GM23338 (cell line): ENCODE data around the gene TMEM63A. TPM values are rescaled to one million over a fixed set of nuclear protein-coding genes. Genes with fewer than 3 reads are reported as not detected.

Experiments used
- ATAC-seq: fragments of 200-7000 bp; cut with Tn5 transposase; 3 replicates; pipeline ENCODE4 v1.9.1; 2020
- DNase-seq: peaks from one replicate; pipeline ENCODE4 v3.0.0-alpha.2; 2015; ENCODE audit warnings: low spot score
- H2AFZ ChIP-seq: fragments of 200-600 bp; sonication (generic); 2 replicates; pipeline ENCODE4 v1.8.0; 2016; ENCODE audit warnings: antibody characterized with exemption, mild to moderate bottlenecking, moderate library complexity
- H3F3A ChIP-seq: fragments of 200-600 bp; sonication (generic); replicated peaks from 2 replicates; pipeline ENCODE4 v1.8.0; 2017; ENCODE audit warnings: antibody characterized with exemption, mixed run types, low read depth
- H3K27ac ChIP-seq: fragments of 200-600 bp; sonication (generic); 2 replicates; pipeline ENCODE4 v1.6.1; 2016; ENCODE audit warnings: low read depth
- H3K27me3 ChIP-seq: fragments of 200-600 bp; sonication (generic); 2 replicates; pipeline ENCODE4 v1.8.0; 2016; ENCODE audit warnings: mild to moderate bottlenecking, mixed run types, moderate library complexity; ENCODE audit not compliant: insufficient read depth
- H3K36me3 ChIP-seq: fragments of 200-600 bp; sonication (generic); 2 replicates; pipeline ENCODE4 v1.8.0; 2016; ENCODE audit warnings: mild to moderate bottlenecking; ENCODE audit not compliant: insufficient read depth
- H3K4me1 ChIP-seq: fragments of 200-600 bp; sonication (generic); 2 replicates; pipeline ENCODE4 v1.8.0; 2016; ENCODE audit warnings: mild to moderate bottlenecking, moderate library complexity; ENCODE audit not compliant: insufficient read depth
- H3K4me2 ChIP-seq: fragments of 200-600 bp; sonication (generic); 2 replicates; pipeline ENCODE4 v1.7.1; 2017; ENCODE audit warnings: mixed run types
- H3K4me3 ChIP-seq: fragments of 200-600 bp; sonication (generic); 2 replicates; pipeline ENCODE4 v1.6.1; 2016; ENCODE audit warnings: mixed run types
- H3K79me2 ChIP-seq: fragments of 200-600 bp; sonication (generic); replicated peaks from 2 replicates; pipeline ENCODE4 v1.8.0; 2017; ENCODE audit warnings: mild to moderate bottlenecking; ENCODE audit not compliant: insufficient read depth
- H3K9me2 ChIP-seq: fragments of 200-600 bp; sonication (generic); 2 replicates; pipeline ENCODE4 v1.8.0; 2017; ENCODE audit not compliant: insufficient read depth
- H4K20me1 ChIP-seq: fragments of 200-600 bp; sonication (generic); replicated peaks from 2 replicates; pipeline ENCODE4 v1.8.0; 2017; ENCODE audit warnings: mild to moderate bottlenecking; ENCODE audit not compliant: insufficient read depth
- H3K27ac Mint-ChIP-seq: 2 replicates; pipeline ENCODE4 v1.8.0; 2020; ENCODE audit warnings: inconsistent platforms, mild to moderate bottlenecking, moderate library complexity, mixed read lengths
- H3K27me3 Mint-ChIP-seq: 3 replicates; pipeline ENCODE4 v1.8.0; 2022; ENCODE audit warnings: low read depth, mild to moderate bottlenecking, moderate library complexity, mixed read lengths, inconsistent platforms; ENCODE audit not compliant: insufficient read depth, poor library complexity
- H3K36me3 Mint-ChIP-seq: 3 replicates; pipeline ENCODE4 v1.8.0; 2021; ENCODE audit warnings: low read depth, mild to moderate bottlenecking, inconsistent platforms, moderate library complexity, mixed read lengths
- H3K4me1 Mint-ChIP-seq: 3 replicates; pipeline ENCODE4 v1.8.0; 2020; ENCODE audit warnings: mild to moderate bottlenecking, inconsistent platforms, mixed read lengths
- H3K4me3 Mint-ChIP-seq: 3 replicates; pipeline ENCODE4 v1.8.0; 2021; ENCODE audit warnings: moderate library complexity, mild to moderate bottlenecking, inconsistent platforms, mixed read lengths
- H3K9me3 Mint-ChIP-seq: 3 replicates; pipeline ENCODE4 v1.8.0; 2020; ENCODE audit warnings: moderate library complexity, mild to moderate bottlenecking, inconsistent platforms, mixed read lengths
- CREB1 ChIP-seq: fragments of 250-450 bp; sonication (Bioruptor Pico); IDR thresholded peaks from 2 replicates; pipeline ENCODE4 v1.5.0; 2020; ENCODE audit warnings: low read depth, mild to moderate bottlenecking, moderate library complexity
- EZH2 ChIP-seq: fragments of 200-600 bp; sonication (generic); IDR thresholded peaks from one replicate; pipeline ENCODE4 v1.8.0; 2017; ENCODE audit warnings: antibody characterized with exemption, mild to moderate bottlenecking, low read depth; ENCODE audit not compliant: unreplicated experiment
- JUNB ChIP-seq: IDR thresholded peaks from one replicate; pipeline ENCODE4 v1.6.1; 2016; ENCODE audit warnings: antibody characterized with exemption; ENCODE audit not compliant: unreplicated experiment
- NANOG ChIP-seq: IDR thresholded peaks from 2 replicates; pipeline ENCODE4 v1.6.1; 2016; ENCODE audit warnings: antibody characterized with exemption, borderline replicate concordance
- ZNF114 ChIP-seq: fragments of 250-450 bp; sonication (Bioruptor Pico); IDR thresholded peaks from 2 replicates; pipeline ENCODE4 v1.5.0; 2020; ENCODE audit warnings: mild to moderate bottlenecking, moderate library complexity
- ZNF331 ChIP-seq: fragments of 250-450 bp; sonication (Bioruptor Pico); IDR thresholded peaks from 2 replicates; pipeline ENCODE4 v1.5.0; 2020; ENCODE audit warnings: low read depth, mild to moderate bottlenecking, moderate library complexity
- polyA plus RNA-seq: library from polyadenylated mRNA; unstranded; fragments of >200 nt; fragmentation: Nextera tagmentation; extraction: Ambion mirVana; gene quantifications from 2 replicates; pipeline ENCODE4 v1.2.1, GENCODE V29; 2016
- total RNA-seq: library from RNA; depleted of rRNA; stranded (reverse); fragments of >200 nt; shearing (Covaris generic); gene quantifications from 2 replicates; pipeline ENCODE4 v1.2.3, GENCODE V29; 2014
- TF ChIP-seq, protein P1 (sequence below): IDR thresholded peaks from one replicate; pipeline ENCODE4 v1.6.1; 2018; ENCODE audit warnings: antibody characterized with exemption; ENCODE audit not compliant: unreplicated experiment
- TF ChIP-seq, protein P2 (sequence below), 2 experiments: fragments of 200-600 bp in 1 of 2; sonication (generic) in 1 of 2; conservative IDR thresholded peaks; 2 replicates each; pipeline versions ENCODE4 v1.5.1 to v1.6.1; 2016 to 2017; ENCODE audit warnings: antibody characterized with exemption in 2 of 2, low read depth in 2 of 2, mild to moderate bottlenecking in 2 of 2, moderate library complexity in 1 of 2
- TF ChIP-seq, protein P3 (sequence below): fragments of 250-450 bp; sonication (Bioruptor Pico); IDR thresholded peaks from 2 replicates; pipeline ENCODE4 v1.5.0; 2020; ENCODE audit warnings: mild to moderate bottlenecking, moderate library complexity

Gene TMEM63A
- total and polyA plus RNA-seq, 2 experiments from 2014 or later = 31.7 to 76.9 TPM

DNA sequence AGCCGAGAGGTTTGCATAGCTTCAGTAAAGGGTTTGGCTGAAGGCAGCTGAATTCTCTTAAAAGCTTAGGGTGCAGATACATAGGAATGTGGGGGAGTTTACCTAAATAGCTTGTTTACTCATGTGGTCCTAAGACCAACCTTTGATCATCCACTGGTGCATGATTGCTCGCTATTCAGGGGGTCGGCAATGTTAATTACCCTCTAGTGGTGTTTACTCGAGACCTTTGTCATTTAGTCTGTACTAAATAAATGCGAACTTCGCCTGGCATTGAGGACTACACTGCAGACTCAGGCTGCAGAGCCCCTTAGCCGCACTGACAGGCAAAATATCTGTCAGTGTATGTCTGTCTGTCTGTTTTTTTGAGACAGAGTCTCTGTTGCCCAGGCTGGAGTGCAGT is 31.8 kb downstream of the TMEM63A start:
- peaks cover 21% of the 10 kb centered on the region for H3K4me1 Mint-ChIP-seq
- H3K27ac ChIP-seq = no peak overlapping the region
- no peaks in the 10 kb centered on the region for H3K27me3 ChIP-seq
- H3K4me3 Mint-ChIP-seq = no peak overlapping the region; the same call in 2 of the 3 replicates
- H3K79me2 ChIP-seq = no peaks in the 10 kb centered on the region
- H3K36me3 ChIP-seq = peaks cover 42% of the 10 kb centered on the region
- no peak overlapping the region for H2AFZ ChIP-seq
- peak; percentile 33 for DNase-seq
- ATAC-seq = no peak
- peaks cover 80% of the 10 kb centered on the region for H3K36me3 Mint-ChIP-seq
- 0 out of 2 replicates have a peak, but pooled peaks have one; percentile 23 for TF ChIP-seq NANOG
- no peak for TF ChIP-seq CREB1 (CRISPR knock-in tag)
- TF ChIP-seq, protein P1, sequence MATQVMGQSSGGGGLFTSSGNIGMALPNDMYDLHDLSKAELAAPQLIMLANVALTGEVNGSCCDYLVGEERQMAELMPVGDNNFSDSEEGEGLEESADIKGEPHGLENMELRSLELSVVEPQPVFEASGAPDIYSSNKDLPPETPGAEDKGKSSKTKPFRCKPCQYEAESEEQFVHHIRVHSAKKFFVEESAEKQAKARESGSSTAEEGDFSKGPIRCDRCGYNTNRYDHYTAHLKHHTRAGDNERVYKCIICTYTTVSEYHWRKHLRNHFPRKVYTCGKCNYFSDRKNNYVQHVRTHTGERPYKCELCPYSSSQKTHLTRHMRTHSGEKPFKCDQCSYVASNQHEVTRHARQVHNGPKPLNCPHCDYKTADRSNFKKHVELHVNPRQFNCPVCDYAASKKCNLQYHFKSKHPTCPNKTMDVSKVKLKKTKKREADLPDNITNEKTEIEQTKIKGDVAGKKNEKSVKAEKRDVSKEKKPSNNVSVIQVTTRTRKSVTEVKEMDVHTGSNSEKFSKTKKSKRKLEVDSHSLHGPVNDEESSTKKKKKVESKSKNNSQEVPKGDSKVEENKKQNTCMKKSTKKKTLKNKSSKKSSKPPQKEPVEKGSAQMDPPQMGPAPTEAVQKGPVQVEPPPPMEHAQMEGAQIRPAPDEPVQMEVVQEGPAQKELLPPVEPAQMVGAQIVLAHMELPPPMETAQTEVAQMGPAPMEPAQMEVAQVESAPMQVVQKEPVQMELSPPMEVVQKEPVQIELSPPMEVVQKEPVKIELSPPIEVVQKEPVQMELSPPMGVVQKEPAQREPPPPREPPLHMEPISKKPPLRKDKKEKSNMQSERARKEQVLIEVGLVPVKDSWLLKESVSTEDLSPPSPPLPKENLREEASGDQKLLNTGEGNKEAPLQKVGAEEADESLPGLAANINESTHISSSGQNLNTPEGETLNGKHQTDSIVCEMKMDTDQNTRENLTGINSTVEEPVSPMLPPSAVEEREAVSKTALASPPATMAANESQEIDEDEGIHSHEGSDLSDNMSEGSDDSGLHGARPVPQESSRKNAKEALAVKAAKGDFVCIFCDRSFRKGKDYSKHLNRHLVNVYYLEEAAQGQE = no peak
- no peaks in the 10 kb centered on the region for H3K9me2 ChIP-seq
- no peak overlapping the region for H3K4me3 ChIP-seq
- peaks cover 19% of the 10 kb centered on the region for H3K9me3 Mint-ChIP-seq
- H4K20me1 ChIP-seq = no peaks in the 10 kb centered on the region; the same call in 1 of the 2 replicates
- H3K4me1 ChIP-seq = peaks cover 3% of the 10 kb centered on the region
- no peak overlapping the region for H3K4me2 ChIP-seq
- H3K27ac Mint-ChIP-seq = no peak overlapping the region
- H3K27me3 Mint-ChIP-seq = peaks cover 15% of the 10 kb centered on the region
- peaks cover 17% of the 10 kb centered on the region for H3F3A ChIP-seq

DNA sequence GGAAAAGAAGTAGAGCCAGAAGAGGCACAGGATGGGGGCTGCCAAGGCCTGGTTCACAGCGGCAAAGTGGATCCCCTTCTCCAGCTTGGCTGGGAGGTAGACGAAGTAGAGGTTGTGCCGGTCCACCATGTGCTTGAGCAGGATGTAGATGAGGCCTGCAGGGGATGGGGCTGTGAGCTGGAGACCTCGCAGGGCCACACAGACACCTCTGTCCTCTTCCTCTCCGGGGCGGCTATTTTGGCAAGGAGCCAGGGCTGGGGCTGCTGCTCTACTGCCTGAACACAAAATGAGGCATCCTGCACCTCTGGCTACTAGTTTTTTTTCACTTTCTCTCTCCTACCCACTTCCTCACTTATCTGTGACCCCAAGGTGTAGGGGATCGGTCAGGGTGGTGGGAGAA is 32.3 kb downstream of the TMEM63A start:
- no peak overlapping the region for H3K27ac ChIP-seq
- no peak overlapping the region for H3K4me2 ChIP-seq
- Mint-ChIP-seq H3K4me3 (no peak overlapping the region; the same call in 2 of the 3 replicates), H3K36me3 (peaks cover 79% of the 10 kb centered on the region), H3K27me3 (peaks cover 15% of the 10 kb centered on the region), H3K9me3 (peaks cover 19% of the 10 kb centered on the region), H3K27ac (no peak overlapping the region), H3K4me1 (peaks cover 22% of the 10 kb centered on the region)
- H3K4me3 ChIP-seq = no peak overlapping the region
- no peak for DNase-seq
- no peak for ATAC-seq
- H3K36me3 ChIP-seq = peaks cover 37% of the 10 kb centered on the region
- no peaks in the 10 kb centered on the region; the same call in 1 of the 2 replicates for H4K20me1 ChIP-seq
- peaks cover 5% of the 10 kb centered on the region for H3K4me1 ChIP-seq
- H2AFZ ChIP-seq = no peak overlapping the region
- H3F3A ChIP-seq = peaks cover 17% of the 10 kb centered on the region
- H3K79me2 ChIP-seq = no peaks in the 10 kb centered on the region
- H3K9me2 ChIP-seq = no peaks in the 10 kb centered on the region
- H3K27me3 ChIP-seq = no peaks in the 10 kb centered on the region
- TF ChIP-seq NANOG (no peak), JUNB (no peak), CREB1 (CRISPR knock-in tag) (no peak), ZNF114 (CRISPR knock-in tag) (no peak), EZH2 (no peak), ZNF331 (no peak)
- TF ChIP-seq, protein P2, sequence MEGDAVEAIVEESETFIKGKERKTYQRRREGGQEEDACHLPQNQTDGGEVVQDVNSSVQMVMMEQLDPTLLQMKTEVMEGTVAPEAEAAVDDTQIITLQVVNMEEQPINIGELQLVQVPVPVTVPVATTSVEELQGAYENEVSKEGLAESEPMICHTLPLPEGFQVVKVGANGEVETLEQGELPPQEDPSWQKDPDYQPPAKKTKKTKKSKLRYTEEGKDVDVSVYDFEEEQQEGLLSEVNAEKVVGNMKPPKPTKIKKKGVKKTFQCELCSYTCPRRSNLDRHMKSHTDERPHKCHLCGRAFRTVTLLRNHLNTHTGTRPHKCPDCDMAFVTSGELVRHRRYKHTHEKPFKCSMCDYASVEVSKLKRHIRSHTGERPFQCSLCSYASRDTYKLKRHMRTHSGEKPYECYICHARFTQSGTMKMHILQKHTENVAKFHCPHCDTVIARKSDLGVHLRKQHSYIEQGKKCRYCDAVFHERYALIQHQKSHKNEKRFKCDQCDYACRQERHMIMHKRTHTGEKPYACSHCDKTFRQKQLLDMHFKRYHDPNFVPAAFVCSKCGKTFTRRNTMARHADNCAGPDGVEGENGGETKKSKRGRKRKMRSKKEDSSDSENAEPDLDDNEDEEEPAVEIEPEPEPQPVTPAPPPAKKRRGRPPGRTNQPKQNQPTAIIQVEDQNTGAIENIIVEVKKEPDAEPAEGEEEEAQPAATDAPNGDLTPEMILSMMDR (conservative IDR thresholded peaks at IDR 0.05; ENCODE audit: low read depth in 2 of 2) = no peak
- TF ChIP-seq, protein P3, sequence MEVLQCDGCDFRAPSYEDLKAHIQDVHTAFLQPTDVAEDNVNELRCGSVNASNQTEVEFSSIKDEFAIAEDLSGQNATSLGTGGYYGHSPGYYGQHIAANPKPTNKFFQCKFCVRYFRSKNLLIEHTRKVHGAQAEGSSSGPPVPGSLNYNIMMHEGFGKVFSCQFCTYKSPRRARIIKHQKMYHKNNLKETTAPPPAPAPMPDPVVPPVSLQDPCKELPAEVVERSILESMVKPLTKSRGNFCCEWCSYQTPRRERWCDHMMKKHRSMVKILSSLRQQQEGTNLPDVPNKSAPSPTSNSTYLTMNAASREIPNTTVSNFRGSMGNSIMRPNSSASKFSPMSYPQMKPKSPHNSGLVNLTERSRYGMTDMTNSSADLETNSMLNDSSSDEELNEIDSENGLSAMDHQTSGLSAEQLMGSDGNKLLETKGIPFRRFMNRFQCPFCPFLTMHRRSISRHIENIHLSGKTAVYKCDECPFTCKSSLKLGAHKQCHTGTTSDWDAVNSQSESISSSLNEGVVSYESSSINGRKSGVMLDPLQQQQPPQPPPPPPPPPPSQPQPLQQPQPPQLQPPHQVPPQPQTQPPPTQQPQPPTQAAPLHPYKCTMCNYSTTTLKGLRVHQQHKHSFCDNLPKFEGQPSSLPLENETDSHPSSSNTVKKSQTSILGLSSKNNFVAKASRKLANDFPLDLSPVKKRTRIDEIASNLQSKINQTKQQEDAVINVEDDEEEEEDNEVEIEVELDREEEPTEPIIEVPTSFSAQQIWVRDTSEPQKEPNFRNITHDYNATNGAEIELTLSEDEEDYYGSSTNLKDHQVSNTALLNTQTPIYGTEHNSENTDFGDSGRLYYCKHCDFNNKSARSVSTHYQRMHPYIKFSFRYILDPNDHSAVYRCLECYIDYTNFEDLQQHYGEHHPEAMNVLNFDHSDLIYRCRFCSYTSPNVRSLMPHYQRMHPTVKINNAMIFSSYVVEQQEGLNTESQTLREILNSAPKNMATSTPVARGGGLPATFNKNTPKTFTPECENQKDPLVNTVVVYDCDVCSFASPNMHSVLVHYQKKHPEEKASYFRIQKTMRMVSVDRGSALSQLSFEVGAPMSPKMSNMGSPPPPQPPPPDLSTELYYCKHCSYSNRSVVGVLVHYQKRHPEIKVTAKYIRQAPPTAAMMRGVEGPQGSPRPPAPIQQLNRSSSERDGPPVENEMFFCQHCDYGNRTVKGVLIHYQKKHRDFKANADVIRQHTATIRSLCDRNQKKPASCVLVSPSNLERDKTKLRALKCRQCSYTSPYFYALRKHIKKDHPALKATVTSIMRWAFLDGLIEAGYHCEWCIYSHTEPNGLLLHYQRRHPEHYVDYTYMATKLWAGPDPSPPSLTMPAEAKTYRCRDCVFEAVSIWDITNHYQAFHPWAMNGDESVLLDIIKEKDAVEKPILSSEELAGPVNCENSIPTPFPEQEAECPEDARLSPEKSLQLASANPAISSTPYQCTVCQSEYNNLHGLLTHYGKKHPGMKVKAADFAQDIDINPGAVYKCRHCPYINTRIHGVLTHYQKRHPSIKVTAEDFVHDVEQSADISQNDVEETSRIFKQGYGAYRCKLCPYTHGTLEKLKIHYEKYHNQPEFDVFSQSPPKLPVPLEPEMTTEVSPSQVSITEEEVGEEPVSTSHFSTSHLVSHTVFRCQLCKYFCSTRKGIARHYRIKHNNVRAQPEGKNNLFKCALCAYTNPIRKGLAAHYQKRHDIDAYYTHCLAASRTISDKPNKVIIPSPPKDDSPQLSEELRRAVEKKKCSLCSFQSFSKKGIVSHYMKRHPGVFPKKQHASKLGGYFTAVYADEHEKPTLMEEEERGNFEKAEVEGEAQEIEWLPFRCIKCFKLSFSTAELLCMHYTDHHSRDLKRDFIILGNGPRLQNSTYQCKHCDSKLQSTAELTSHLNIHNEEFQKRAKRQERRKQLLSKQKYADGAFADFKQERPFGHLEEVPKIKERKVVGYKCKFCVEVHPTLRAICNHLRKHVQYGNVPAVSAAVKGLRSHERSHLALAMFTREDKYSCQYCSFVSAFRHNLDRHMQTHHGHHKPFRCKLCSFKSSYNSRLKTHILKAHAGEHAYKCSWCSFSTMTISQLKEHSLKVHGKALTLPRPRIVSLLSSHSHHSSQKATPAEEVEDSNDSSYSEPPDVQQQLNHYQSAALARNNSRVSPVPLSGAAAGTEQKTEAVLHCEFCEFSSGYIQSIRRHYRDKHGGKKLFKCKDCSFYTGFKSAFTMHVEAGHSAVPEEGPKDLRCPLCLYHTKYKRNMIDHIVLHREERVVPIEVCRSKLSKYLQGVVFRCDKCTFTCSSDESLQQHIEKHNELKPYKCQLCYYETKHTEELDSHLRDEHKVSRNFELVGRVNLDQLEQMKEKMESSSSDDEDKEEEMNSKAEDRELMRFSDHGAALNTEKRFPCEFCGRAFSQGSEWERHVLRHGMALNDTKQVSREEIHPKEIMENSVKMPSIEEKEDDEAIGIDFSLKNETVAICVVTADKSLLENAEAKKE (CRISPR knock-in tag) = no peak
